ENCODE measurements around the gene DIDO1. TPM values are rescaled to one million over a fixed set of nuclear protein-coding genes. Genes with fewer than 3 reads are reported as not detected.

DIDO1 gene
- total RNA-seq, 1 experiment from 2014 or later, result 33.2 TPM

GRCh38 chr20:62969939-62970306 is 43.6 kb upstream of the DIDO1 start:
- intact Hi-C loops (cut with micrococcal nuclease), result no loop called here

DNA sequence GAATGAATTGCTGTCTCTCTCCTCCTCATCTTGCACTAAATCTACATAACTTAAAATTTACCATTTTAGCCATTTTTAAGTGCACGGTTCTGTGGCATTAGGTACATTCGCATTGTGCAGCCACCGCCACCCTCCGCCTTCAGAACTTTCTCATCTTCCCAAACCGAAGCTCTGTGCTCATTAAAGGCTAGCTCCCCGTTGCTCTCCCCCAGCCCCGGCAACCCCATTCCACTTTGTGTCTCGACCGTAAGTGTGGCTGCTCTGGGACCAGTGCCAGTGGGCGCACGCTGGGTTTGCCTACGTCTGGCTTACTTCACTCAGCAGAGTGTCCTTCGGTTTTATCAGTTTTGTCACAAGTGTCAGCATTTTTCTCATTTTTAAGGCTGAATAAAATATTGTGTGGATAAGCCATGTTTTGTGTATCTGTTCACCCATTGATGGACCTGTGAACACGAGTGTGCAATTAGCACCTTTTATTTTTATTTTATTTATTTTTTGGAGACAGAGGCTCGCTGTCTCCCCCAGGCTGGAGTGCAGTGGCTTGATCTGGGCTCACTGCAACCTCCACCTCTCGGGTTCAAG is 43.0 kb upstream of the DIDO1 start:
- ATAC-seq (no peak), DNase-seq (no peak)
- intact Hi-C loops (cut with micrococcal nuclease), result no loop called here
- H3K9me3 ChIP-seq (ENCODE audit: low read length), result no peaks in the 10 kb centered on the region
- no peaks in the 10 kb centered on the region for H3K36me3 ChIP-seq (ENCODE audit: low read depth, low read length)
- H3K4me3 ChIP-seq (ENCODE audit: low read length), result no peak overlapping the region
- CTCF ChIA-PET, result no interaction called here
- H3K27me3 ChIP-seq (ENCODE audit: low read length), result peaks cover 24% of the 10 kb centered on the region
- H3K4me1 ChIP-seq (ENCODE audit: insufficient read depth, low read length), result peaks cover 5% of the 10 kb centered on the region; the same call in 1 of the 2 replicates
- H2AFZ ChIP-seq (ENCODE audit: low read length), result no peak overlapping the region
- H4K20me1 ChIP-seq (ENCODE audit: low read length), result no peaks in the 10 kb centered on the region
- no TSS peak for BruUV-seq (replicated peaks)
- POLR2A ChIA-PET (ENCODE audit: unreplicated experiment), result no interaction called here
- H3F3A ChIP-seq (ENCODE audit: low read length, unreplicated experiment), result no peaks in the 10 kb centered on the region
- H3K4me2 ChIP-seq (ENCODE audit: low read length), result no peak overlapping the region
- H3K27ac ChIP-seq (ENCODE audit: low read length), result no peak overlapping the region
- no peaks in the 10 kb centered on the region for H3K9me2 ChIP-seq (replicated peaks; ENCODE audit: low read length)
- H3K9ac ChIP-seq (ENCODE audit: low read length), result no peak overlapping the region
- no peaks in the 10 kb centered on the region for H3K79me2 ChIP-seq (ENCODE audit: low read length)
- no peak for TF ChIP-seq EZH2phosphoT487 (IDR thresholded peaks at IDR 0.05; ENCODE audit: borderline replicate concordance, low read length)
- no peak for TF ChIP-seq CTCF (conservative IDR thresholded peaks at IDR 0.05; ENCODE audit: low read depth, low read length)
- TF ChIP-seq EZH2 (IDR thresholded peaks at IDR 0.05; ENCODE audit: low read length, unreplicated experiment), result no peak

More at GRCh38 chr20:62969939-62970306, 43.6 kb upstream of the DIDO1 start:
- H3K9me2 ChIP-seq (replicated peaks; ENCODE audit: low read length), result no peaks in the 10 kb centered on the region
- H3K27me3 ChIP-seq (ENCODE audit: low read length), result peaks cover 24% of the 10 kb centered on the region
- no TSS peak for BruUV-seq (replicated peaks)
- no peak overlapping the region for H3K4me3 ChIP-seq (ENCODE audit: low read length)
- no peaks in the 10 kb centered on the region for H3K79me2 ChIP-seq (ENCODE audit: low read length)
- ChIA-PET CTCF (no interaction called here), POLR2A (ENCODE audit: unreplicated experiment) (no interaction called here)
- no peak overlapping the region for H3K27ac ChIP-seq (ENCODE audit: low read length)
- H2AFZ ChIP-seq (ENCODE audit: low read length), result no peak overlapping the region
- H3K9ac ChIP-seq (ENCODE audit: low read length), result no peak overlapping the region
- TF ChIP-seq CTCF (conservative IDR thresholded peaks at IDR 0.05; ENCODE audit: low read depth, low read length) (no peak), EZH2phosphoT487 (IDR thresholded peaks at IDR 0.05; ENCODE audit: borderline replicate concordance, low read length) (no peak), EZH2 (IDR thresholded peaks at IDR 0.05; ENCODE audit: low read length, unreplicated experiment) (no peak)
- no peak for ATAC-seq
- peaks cover 5% of the 10 kb centered on the region; the same call in 1 of the 2 replicates for H3K4me1 ChIP-seq (ENCODE audit: insufficient read depth, low read length)
- no peaks in the 10 kb centered on the region for H4K20me1 ChIP-seq (ENCODE audit: low read length)
- no peaks in the 10 kb centered on the region for H3K9me3 ChIP-seq (ENCODE audit: low read length)
- no peaks in the 10 kb centered on the region for H3F3A ChIP-seq (ENCODE audit: low read length, unreplicated experiment)
- DNase-seq, result no peak
- H3K36me3 ChIP-seq (ENCODE audit: low read depth, low read length), result no peaks in the 10 kb centered on the region
- H3K4me2 ChIP-seq (ENCODE audit: low read length), result no peak overlapping the region

DNA sequence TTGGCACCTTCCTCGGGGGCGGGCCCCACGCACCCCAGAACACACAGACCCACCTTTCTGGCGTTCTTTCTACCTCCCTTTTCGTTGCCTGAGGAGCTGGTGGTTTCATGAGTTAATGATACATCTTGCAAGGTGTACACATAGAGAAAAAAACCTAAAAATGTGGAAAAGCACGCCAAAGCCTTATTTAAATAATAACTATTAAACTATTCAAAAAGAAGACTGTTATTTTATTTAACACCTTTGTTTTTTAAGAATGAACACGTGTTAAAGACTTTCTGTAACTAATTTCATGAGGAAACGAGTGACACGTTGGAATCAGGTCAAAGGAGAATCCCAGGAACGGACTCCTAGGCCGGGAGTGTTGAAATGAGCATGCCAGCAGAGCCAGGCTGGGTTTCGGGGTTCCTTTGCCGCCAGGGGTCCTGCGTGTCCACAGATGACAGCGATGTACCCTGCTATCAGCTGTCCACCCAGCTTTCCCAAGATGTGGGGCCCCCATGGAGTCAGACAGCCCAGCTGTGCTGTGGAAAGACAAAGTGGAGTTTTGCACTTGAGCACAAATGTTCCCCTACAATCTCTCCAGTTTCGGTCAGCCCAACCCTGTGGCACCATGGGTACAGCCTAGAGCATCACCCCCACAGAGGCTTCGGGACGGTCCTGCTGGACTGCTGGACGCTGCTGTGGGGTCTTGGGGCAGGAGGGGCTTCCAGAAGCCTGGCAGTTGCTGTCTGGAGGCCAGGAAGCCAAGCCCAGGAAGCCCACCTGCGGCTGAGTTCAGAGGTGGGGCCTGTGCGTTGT is 42.3 kb upstream of the DIDO1 start:
- Histone ChIP-seq H3K27ac (ENCODE audit: low read length) (no peak overlapping the region), H3K79me2 (ENCODE audit: low read length) (no peaks in the 10 kb centered on the region), H3K9ac (ENCODE audit: low read length) (no peak overlapping the region), H3K4me3 (ENCODE audit: low read length) (no peak overlapping the region), H2AFZ (ENCODE audit: low read length) (no peak overlapping the region), H3F3A (ENCODE audit: low read length, unreplicated experiment) (no peaks in the 10 kb centered on the region), H4K20me1 (ENCODE audit: low read length) (no peaks in the 10 kb centered on the region), H3K9me2 (replicated peaks; ENCODE audit: low read length) (no peaks in the 10 kb centered on the region), H3K9me3 (ENCODE audit: low read length) (no peaks in the 10 kb centered on the region), H3K4me1 (ENCODE audit: insufficient read depth, low read length) (peaks cover 5% of the 10 kb centered on the region; the same call in 1 of the 2 replicates), H3K36me3 (ENCODE audit: low read depth, low read length) (no peaks in the 10 kb centered on the region), H3K27me3 (ENCODE audit: low read length) (peaks cover 19% of the 10 kb centered on the region), H3K4me2 (ENCODE audit: low read length) (no peak overlapping the region)
- CTCF ChIA-PET, result no interaction called here
- POLR2A ChIA-PET (ENCODE audit: unreplicated experiment), result no interaction called here
- intact Hi-C loops (cut with micrococcal nuclease), result no loop called here
- ATAC-seq, result no peak
- no peak for TF ChIP-seq EZH2phosphoT487 (IDR thresholded peaks at IDR 0.05; ENCODE audit: borderline replicate concordance, low read length)
- no peak for TF ChIP-seq EZH2 (IDR thresholded peaks at IDR 0.05; ENCODE audit: low read length, unreplicated experiment)
- TF ChIP-seq CTCF (conservative IDR thresholded peaks at IDR 0.05; ENCODE audit: low read depth, low read length), result no peak
- no peak for DNase-seq
- no TSS peak for BruUV-seq (replicated peaks)

Measured in PC-3 (cell line).